ENCODE measurements around the gene STRADB. TPM values are rescaled to one million over a fixed set of nuclear protein-coding genes. Genes with fewer than 3 reads are reported as not detected.

The STRADB gene
- total RNA-seq, 1 donor from 2014 or later: 30.6 TPM

DNA sequence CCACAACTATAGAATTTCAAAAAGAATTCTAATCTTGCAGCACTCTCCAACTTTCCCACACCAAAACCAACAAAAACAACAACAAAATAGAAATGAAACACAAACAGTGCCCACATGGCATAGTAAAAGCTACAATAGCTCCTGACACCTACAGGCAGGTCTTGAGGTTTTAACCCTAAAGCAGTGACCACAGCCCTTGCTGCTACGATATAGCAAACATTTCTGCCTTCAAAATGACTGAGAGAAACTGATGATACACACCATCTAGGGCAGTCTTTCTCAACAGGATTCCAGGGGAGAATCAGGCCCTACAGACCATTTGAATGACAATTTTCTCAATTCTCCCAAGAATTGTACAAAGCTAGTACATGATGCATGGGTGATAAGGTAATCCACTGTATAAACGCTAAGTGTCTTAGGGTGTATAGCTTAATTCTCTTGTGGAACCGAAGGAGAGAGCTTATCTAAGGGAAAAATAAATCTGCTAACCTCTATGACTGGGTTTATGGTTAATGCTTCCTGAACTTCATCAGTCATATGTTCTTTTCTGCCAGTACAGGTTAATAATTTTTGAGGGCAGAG, 46.8 kb upstream of the STRADB start:
- Mint-ChIP-seq H3K4me3 (no peak overlapping the region), H3K4me1 (ENCODE audit: unreplicated experiment) (peaks cover 13% of the 10 kb centered on the region), H3K27ac (no peak overlapping the region), H3K9me3 (no peaks in the 10 kb centered on the region), H3K36me3 (no peaks in the 10 kb centered on the region), H3K27me3 (no peaks in the 10 kb centered on the region)
- TF ChIP-seq, protein P1, sequence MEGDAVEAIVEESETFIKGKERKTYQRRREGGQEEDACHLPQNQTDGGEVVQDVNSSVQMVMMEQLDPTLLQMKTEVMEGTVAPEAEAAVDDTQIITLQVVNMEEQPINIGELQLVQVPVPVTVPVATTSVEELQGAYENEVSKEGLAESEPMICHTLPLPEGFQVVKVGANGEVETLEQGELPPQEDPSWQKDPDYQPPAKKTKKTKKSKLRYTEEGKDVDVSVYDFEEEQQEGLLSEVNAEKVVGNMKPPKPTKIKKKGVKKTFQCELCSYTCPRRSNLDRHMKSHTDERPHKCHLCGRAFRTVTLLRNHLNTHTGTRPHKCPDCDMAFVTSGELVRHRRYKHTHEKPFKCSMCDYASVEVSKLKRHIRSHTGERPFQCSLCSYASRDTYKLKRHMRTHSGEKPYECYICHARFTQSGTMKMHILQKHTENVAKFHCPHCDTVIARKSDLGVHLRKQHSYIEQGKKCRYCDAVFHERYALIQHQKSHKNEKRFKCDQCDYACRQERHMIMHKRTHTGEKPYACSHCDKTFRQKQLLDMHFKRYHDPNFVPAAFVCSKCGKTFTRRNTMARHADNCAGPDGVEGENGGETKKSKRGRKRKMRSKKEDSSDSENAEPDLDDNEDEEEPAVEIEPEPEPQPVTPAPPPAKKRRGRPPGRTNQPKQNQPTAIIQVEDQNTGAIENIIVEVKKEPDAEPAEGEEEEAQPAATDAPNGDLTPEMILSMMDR (conservative IDR thresholded peaks at IDR 0.05): no peak
- no peak for DNase-seq (ENCODE audit: extremely low spot score, unreplicated experiment)

DNA sequence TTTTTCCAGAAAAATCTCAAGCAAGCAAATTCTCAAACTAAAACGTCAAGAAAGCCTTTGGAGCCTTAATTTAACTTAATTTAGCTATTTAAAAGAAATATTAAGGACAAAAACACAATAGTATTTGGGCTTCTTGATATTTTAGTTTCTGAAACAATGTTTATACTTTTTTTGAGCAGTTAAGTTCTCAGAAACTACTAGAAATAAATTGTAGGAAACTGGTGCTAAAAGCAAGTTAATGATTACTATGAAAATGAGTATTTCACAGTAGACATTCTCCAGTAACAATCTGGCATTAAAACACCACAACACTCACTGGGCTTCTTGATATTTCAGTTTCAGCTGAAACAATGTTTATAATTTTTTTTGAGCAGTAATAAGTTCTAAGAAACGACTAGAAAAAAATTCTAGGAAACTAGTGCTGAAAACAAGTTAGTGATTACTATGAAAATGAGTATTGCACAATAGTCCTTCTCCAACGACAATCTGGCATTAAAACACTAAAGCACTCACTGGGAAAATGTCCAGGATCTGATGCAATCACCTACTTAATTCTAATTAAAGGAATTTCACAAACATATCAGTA, 45.4 kb upstream of the STRADB start:
- DNase-seq (ENCODE audit: extremely low spot score, unreplicated experiment): no peak
- H3K27ac Mint-ChIP-seq: no peak overlapping the region
- no peak overlapping the region for H3K4me3 Mint-ChIP-seq
- peaks cover 6% of the 10 kb centered on the region for H3K36me3 Mint-ChIP-seq
- no peaks in the 10 kb centered on the region for H3K9me3 Mint-ChIP-seq
- no peaks in the 10 kb centered on the region for H3K27me3 Mint-ChIP-seq
- TF ChIP-seq, protein P1 (conservative IDR thresholded peaks at IDR 0.05): no peak
- H3K4me1 Mint-ChIP-seq (ENCODE audit: unreplicated experiment): peaks cover 13% of the 10 kb centered on the region

DNA sequence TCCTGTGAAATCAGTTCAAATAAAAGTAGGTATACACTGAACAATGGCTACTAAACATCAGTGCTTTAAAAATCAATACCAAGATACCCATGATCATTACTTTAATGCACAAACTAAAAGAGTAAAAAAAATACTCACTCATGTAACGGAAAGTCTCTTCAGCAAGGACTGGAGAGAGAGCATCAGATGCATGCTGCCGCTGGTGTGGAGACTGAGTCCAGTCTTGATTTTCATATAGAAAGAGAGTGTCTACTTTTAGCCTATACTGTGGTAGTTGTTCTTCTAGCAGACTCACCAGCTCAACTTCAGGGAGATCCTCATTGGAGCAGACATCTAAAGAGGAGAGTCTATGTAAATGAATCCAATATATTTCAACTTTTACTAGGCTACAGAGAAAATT, 44.3 kb upstream of the STRADB start:
- DNase-seq (ENCODE audit: extremely low spot score, unreplicated experiment): no peak
- Mint-ChIP-seq H3K4me3 (no peak overlapping the region), H3K36me3 (peaks cover 12% of the 10 kb centered on the region), H3K9me3 (no peaks in the 10 kb centered on the region), H3K27ac (no peak overlapping the region), H3K4me1 (ENCODE audit: unreplicated experiment) (peaks cover 13% of the 10 kb centered on the region), H3K27me3 (no peaks in the 10 kb centered on the region)
- TF ChIP-seq, protein P1 (conservative IDR thresholded peaks at IDR 0.05): no peak

DNA sequence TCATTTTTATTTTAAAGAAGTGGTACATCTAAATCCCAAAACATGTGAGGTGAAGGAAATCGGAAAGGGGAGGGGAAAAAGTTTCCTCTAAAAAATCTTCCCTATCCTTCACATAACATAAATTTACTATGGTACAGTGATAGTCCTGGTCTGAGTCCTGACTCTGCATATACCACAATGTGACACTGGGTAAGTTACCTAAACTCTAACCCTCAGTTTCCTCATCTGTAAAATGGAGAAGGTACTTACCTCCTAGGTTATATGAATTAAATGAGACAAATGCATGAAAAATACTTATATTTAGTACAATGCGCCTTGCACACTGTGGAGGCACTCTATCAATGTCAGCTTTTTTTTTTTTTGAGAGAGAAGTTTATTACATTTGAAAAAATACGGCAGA, 42.6 kb upstream of the STRADB start:
- peaks cover 16% of the 10 kb centered on the region for H3K36me3 Mint-ChIP-seq
- no peaks in the 10 kb centered on the region for H3K27me3 Mint-ChIP-seq
- no peaks in the 10 kb centered on the region for H3K9me3 Mint-ChIP-seq
- no peak overlapping the region for H3K27ac Mint-ChIP-seq
- peaks cover 7% of the 10 kb centered on the region for H3K4me1 Mint-ChIP-seq (ENCODE audit: unreplicated experiment)
- TF ChIP-seq, protein P1 (conservative IDR thresholded peaks at IDR 0.05): no peak
- no peak overlapping the region for H3K4me3 Mint-ChIP-seq
- DNase-seq (ENCODE audit: extremely low spot score, unreplicated experiment): no peak

DNA sequence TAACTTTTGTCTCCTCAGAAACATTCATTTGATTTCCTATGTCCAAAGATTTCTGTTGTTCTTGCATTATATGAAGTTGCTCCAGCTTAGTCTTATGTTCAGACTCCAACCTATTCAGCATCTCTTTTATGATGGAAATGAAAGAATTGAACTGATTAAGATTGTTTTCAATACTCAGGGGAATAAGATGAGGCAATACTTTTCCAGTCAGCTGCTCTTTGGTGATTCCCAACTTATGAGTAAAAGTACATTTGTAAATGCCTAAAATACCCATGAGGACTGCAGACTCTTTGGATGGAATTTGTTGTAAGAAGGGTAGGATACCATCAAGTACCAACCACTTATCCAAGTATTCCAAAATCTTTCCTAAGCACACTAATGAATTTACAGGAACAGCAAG, 40.1 kb upstream of the STRADB start:
- no peak for DNase-seq (ENCODE audit: extremely low spot score, unreplicated experiment)
- TF ChIP-seq, protein P1 (conservative IDR thresholded peaks at IDR 0.05): no peak
- no peaks in the 10 kb centered on the region for H3K9me3 Mint-ChIP-seq
- H3K27me3 Mint-ChIP-seq: no peaks in the 10 kb centered on the region
- H3K4me3 Mint-ChIP-seq: no peak overlapping the region
- H3K36me3 Mint-ChIP-seq: peaks cover 16% of the 10 kb centered on the region
- no peak overlapping the region for H3K27ac Mint-ChIP-seq
- H3K4me1 Mint-ChIP-seq (ENCODE audit: unreplicated experiment): no peaks in the 10 kb centered on the region
